ENCODE data around the gene CCBE1. TPM values are rescaled to one million over a fixed set of nuclear protein-coding genes. Genes with fewer than 3 reads are reported as not detected.

Gene CCBE1
- total RNA-seq, 4 donors from 2014 or later, result 0.18 to 2.8 (median 1.6) TPM

DNA sequence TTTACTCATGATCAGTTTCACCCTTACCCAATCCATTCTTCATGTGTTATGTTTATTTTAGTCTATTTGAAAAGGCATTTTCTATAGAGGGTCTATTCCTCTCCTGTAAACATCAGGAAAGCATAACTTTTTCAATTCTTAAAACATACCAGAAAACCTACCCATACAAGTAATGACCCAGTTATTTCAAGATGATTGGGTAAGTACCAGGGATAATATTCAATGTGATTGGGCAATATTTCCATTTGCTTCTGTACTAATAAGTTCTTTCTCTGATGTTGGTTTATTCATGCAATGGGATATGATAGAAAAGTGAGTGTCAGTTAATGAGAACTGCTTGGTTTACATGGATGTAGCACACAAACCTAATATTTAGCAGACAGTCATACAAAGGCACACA lies 87.6 kb downstream of the CCBE1 start:
- no peak overlapping the region for H3K4me3 ChIP-seq
- no peaks in the 10 kb centered on the region for H3K27me3 ChIP-seq
- H3K9me3 ChIP-seq, result no peaks in the 10 kb centered on the region
- no peaks in the 10 kb centered on the region for H3K36me3 ChIP-seq
- no peak overlapping the region for H3K27ac ChIP-seq
- DNase-seq, result no peak
- no peaks in the 10 kb centered on the region for H3K4me1 ChIP-seq
- TF ChIP-seq POLR2A (IDR thresholded peaks at IDR 0.05), result no peak
- TF ChIP-seq, protein P1, sequence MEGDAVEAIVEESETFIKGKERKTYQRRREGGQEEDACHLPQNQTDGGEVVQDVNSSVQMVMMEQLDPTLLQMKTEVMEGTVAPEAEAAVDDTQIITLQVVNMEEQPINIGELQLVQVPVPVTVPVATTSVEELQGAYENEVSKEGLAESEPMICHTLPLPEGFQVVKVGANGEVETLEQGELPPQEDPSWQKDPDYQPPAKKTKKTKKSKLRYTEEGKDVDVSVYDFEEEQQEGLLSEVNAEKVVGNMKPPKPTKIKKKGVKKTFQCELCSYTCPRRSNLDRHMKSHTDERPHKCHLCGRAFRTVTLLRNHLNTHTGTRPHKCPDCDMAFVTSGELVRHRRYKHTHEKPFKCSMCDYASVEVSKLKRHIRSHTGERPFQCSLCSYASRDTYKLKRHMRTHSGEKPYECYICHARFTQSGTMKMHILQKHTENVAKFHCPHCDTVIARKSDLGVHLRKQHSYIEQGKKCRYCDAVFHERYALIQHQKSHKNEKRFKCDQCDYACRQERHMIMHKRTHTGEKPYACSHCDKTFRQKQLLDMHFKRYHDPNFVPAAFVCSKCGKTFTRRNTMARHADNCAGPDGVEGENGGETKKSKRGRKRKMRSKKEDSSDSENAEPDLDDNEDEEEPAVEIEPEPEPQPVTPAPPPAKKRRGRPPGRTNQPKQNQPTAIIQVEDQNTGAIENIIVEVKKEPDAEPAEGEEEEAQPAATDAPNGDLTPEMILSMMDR (IDR thresholded peaks at IDR 0.05), result no peak

DNA sequence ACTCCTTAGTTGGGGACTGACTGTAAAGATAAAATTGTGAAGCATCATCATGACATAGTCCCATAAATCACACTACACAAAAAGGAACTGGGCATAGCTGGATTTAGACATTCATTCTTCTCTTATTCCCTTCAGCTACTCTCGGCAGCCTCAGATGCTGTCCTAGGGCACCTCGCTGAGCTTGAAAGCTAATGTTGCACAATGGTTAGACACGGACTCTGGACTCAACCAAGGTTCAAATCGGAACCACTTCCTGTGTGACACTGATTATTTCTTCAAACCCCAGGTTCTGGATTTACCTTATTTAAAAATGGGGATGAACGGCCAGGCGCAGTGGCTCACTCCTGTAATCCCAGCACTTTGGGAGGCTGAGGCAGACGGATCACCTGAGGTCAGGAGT lies 89.8 kb downstream of the CCBE1 start:
- no peak for DNase-seq
- no peak for TF ChIP-seq POLR2A (IDR thresholded peaks at IDR 0.05)
- no peaks in the 10 kb centered on the region for H3K36me3 ChIP-seq
- H3K27ac ChIP-seq, result no peak overlapping the region
- H3K9me3 ChIP-seq, result no peaks in the 10 kb centered on the region
- no peak overlapping the region for H3K4me3 ChIP-seq
- no peaks in the 10 kb centered on the region for H3K4me1 ChIP-seq
- H3K27me3 ChIP-seq, result no peaks in the 10 kb centered on the region

DNA sequence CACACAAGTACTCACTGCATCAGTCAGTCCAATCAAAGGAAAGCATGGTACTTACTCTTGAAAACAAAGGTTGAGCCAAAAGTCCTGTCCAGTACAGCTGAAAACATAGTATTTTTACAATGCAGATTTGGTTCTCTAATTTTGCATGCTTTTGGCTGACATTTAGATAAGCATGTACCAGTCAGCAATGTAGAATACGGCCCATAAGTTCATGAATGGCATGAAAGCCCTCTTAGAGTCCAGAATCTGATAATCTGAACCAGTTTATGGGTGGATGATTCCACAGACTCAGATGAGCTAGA lies 90.2 kb downstream of the CCBE1 start:
- no peak for DNase-seq
- no peak overlapping the region for H3K4me3 ChIP-seq
- no peaks in the 10 kb centered on the region for H3K9me3 ChIP-seq
- no peak for TF ChIP-seq POLR2A (IDR thresholded peaks at IDR 0.05)
- TF ChIP-seq, protein P1 (IDR thresholded peaks at IDR 0.05), result no peak
- no peaks in the 10 kb centered on the region for H3K36me3 ChIP-seq
- H3K27ac ChIP-seq, result no peak overlapping the region
- H3K4me1 ChIP-seq, result no peaks in the 10 kb centered on the region
- H3K27me3 ChIP-seq, result no peaks in the 10 kb centered on the region

DNA sequence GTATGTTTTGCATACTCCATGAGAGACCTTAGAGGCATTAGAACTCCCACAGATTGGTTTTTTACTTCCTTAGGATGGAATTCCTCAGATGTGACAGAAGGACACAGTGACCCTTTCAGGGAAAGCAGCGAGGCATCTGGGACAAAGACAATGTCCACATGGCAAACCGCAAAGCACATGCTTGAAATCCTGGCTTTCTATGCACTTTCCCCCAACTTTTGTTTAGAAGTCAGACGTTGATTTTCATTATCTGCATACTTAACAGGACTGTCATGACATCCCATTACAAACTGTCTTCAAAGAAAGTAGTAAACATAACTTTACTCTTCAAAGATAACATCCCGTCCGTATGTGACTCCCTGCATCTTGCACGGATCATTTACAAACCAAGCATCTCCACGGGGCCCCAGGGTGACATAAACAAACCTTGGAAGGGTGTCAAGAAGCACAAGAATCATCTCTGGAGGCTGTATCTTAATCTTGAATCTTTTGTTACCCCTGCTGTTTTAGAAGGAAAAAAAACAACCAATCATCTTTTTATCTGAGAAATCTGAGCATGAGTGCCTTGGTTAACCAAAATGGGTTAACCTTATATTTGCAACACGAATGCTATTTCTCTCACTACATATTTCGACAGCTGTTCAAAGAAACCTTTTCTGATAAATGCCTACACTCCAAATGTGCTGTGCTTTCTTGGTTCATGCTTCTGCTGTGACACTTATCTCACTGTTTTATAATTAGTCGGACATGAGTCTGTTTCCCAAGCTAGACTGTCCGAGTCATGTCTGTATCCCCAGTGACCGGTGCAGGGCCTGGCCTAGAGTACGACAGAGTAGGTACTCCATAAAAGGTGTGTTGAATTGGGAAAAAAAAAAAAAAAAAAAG lies 90.8 kb downstream of the CCBE1 start:
- Histone ChIP-seq H3K27me3 (no peaks in the 10 kb centered on the region), H3K9me3 (no peaks in the 10 kb centered on the region), H3K27ac (peak overlapping the region in 1 of 4 donors; percentile 43), H3K4me3 (no peak overlapping the region), H3K36me3 (no peaks in the 10 kb centered on the region), H3K4me1 (no peaks in the 10 kb centered on the region)
- TF ChIP-seq, protein P1 (IDR thresholded peaks at IDR 0.05), result no peak
- no peak for TF ChIP-seq POLR2A (IDR thresholded peaks at IDR 0.05)
- no peak for DNase-seq

DNA sequence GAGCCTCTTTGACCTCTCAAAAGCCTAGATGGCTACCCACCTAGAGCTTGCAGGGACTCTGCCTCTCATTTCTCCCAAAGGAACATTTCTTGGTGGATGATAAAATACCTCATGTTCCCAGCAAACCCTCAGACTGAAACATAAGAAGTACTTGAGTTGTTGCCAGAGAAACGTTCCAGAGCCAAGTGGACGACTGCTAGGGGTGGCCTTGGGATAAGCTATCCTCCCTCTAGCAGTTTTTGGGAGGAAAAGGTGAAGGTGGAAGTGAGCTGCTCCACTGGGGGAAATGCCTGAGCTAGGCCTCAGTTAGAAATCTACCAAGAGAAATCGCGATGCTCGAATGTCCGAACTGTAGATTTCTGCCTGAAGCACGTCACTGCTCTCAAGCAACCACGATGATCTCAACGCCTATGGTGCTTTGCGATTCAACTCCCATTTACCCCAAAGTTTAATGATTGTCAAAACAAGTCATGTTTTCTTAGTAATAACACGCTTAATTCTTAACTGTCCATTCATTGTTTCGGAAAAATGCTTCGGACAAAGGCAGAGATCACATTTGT lies 91.5 kb downstream of the CCBE1 start:
- Histone ChIP-seq H3K27me3 (no peaks in the 10 kb centered on the region), H3K4me1 (no peaks in the 10 kb centered on the region)

DNA sequence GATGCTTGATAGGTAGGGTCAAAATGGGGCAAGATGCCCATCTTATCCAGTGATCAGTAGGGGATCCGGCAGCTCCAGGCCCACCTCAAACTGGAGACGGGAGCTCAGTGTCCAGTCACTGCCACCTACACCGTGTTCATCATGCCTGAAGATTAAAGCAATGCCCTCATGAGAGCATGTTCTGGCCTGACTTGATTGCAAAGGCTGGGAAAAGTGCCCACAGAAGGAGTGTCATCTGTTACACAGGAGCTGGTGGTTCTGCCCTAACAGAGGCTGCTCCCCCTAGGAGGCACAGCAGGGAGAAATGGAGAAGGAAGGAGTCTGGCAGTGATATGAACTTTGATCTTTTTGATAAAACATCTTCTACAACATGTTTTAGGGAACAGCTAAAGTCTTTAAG lies 92.3 kb downstream of the CCBE1 start:
- no peaks in the 10 kb centered on the region for H3K9me3 ChIP-seq
- peak overlapping the region in 1 of 4 donors; percentile 27 for H3K27ac ChIP-seq
- TF ChIP-seq, protein P1 (IDR thresholded peaks at IDR 0.05), result no peak
- TF ChIP-seq POLR2A (IDR thresholded peaks at IDR 0.05), result no peak
- no peaks in the 10 kb centered on the region for H3K36me3 ChIP-seq
- H3K4me1 ChIP-seq, result no peaks in the 10 kb centered on the region
- DNase-seq, result no peak
- no peak overlapping the region for H3K4me3 ChIP-seq
- H3K27me3 ChIP-seq, result no peaks in the 10 kb centered on the region

More for the DNA sequence above, 91.5 kb downstream of the CCBE1 start:
- Histone ChIP-seq H3K36me3 (no peaks in the 10 kb centered on the region), H3K4me3 (no peak overlapping the region), H3K27ac (peak overlapping the region in 2 of 4 donors; percentile 27 to 43), H3K9me3 (no peaks in the 10 kb centered on the region)
- TF ChIP-seq, protein P1 (IDR thresholded peaks at IDR 0.05), result no peak
- no peak for TF ChIP-seq POLR2A (IDR thresholded peaks at IDR 0.05)
- no peak for DNase-seq
